Endothelial cell (in vitro differentiated cells): Measurements from ENCODE around the gene PLXNA3. TPM values are rescaled to one million over a fixed set of nuclear protein-coding genes. Genes with fewer than 3 reads are reported as not detected.
A peak's percentile ranks its signal among the peaks of the same experiment; 100 is the strongest.

Experiments used
- DNase-seq: peaks from one replicate; pipeline ENCODE4 v3.0.0; 2021; ENCODE audit warnings: low spot score
- H3K27ac Mint-ChIP-seq: one replicate; pipeline ENCODE4 v1.8.0; 2021; ENCODE audit warnings: mixed read lengths, inconsistent platforms; ENCODE audit not compliant: unreplicated experiment
- H3K27me3 Mint-ChIP-seq: one replicate; pipeline ENCODE4 v1.8.0; 2021; ENCODE audit warnings: mild to moderate bottlenecking, moderate library complexity, mixed read lengths, inconsistent platforms; ENCODE audit not compliant: unreplicated experiment
- H3K36me3 Mint-ChIP-seq: one replicate; pipeline ENCODE4 v1.8.0; 2021; ENCODE audit warnings: mild to moderate bottlenecking, low read depth, mixed read lengths, inconsistent platforms; ENCODE audit not compliant: unreplicated experiment
- H3K4me1 Mint-ChIP-seq: one replicate; pipeline ENCODE4 v1.8.0; 2021; ENCODE audit warnings: mild to moderate bottlenecking, mixed read lengths, inconsistent platforms; ENCODE audit not compliant: unreplicated experiment
- H3K4me3 Mint-ChIP-seq: one replicate; pipeline ENCODE4 v1.8.0; 2021; ENCODE audit warnings: mild to moderate bottlenecking, mixed read lengths, inconsistent platforms; ENCODE audit not compliant: unreplicated experiment
- H3K9me3 Mint-ChIP-seq: one replicate; pipeline ENCODE4 v1.8.0; 2021; ENCODE audit warnings: mixed read lengths, inconsistent platforms; ENCODE audit not compliant: unreplicated experiment
- total RNA-seq: library from RNA; stranded (reverse); fragmentation: NEBNext Ultra II Directional; extraction: Animal tissue kit (Norgen Biotek cat#: 25700); gene quantifications from one replicate; pipeline ENCODE4 v1.2.1, GENCODE V29; 2021; ENCODE audit not compliant: unreplicated experiment
- TF ChIP-seq, protein P1 (sequence below): fragments of 200-600 bp; sonication (generic); IDR thresholded peaks from one replicate; pipeline ENCODE4 v1.5.0; 2021; ENCODE audit warnings: antibody characterized with exemption; ENCODE audit not compliant: unreplicated experiment

Gene PLXNA3
- total RNA-seq, 1 donor from 2014 or later: 54.5 TPM

DNA sequence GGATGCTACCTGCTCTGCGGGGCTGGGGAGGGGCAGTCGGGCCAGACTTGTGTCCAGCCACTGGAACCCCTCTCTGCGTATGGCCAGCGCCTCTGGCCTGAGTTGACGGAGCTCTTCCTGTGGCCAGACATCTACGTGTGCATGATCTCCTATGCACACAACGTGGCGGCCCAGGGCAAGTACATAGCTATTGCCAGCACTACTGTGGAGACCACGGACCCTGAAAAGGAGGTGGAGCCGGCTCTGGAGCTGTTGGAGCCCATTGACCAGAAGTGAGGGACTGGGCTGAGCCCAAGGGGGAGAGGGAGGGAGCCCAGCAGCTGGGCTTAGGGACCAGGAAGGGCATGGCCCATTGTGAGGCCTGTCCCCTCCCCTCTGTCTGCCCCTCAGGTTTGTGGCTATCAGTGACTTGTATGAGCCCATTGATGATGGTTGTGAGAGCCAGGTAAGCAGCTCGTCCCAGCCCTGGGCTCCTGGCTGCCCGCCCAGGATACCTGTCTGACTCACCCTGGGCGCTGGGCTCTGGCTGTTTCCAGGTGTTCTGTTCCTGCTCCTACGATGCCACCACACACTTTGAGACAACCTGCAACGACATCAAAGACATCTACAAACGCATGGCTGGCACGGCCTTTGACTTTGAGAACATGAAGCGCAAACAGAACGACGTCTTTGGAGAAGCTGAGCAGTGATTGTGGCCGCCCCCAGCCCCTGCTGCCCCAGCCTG is 15.9 kb upstream of the PLXNA3 start:
- DNase-seq: no peak
- Mint-ChIP-seq H3K36me3 (peaks cover 3% of the 10 kb centered on the region), H3K4me1 (peaks cover 4% of the 10 kb centered on the region), H3K4me3 (no peak overlapping the region), H3K27me3 (peaks cover 1% of the 10 kb centered on the region), H3K9me3 (no peaks in the 10 kb centered on the region), H3K27ac (no peak overlapping the region)
- TF ChIP-seq, protein P1, sequence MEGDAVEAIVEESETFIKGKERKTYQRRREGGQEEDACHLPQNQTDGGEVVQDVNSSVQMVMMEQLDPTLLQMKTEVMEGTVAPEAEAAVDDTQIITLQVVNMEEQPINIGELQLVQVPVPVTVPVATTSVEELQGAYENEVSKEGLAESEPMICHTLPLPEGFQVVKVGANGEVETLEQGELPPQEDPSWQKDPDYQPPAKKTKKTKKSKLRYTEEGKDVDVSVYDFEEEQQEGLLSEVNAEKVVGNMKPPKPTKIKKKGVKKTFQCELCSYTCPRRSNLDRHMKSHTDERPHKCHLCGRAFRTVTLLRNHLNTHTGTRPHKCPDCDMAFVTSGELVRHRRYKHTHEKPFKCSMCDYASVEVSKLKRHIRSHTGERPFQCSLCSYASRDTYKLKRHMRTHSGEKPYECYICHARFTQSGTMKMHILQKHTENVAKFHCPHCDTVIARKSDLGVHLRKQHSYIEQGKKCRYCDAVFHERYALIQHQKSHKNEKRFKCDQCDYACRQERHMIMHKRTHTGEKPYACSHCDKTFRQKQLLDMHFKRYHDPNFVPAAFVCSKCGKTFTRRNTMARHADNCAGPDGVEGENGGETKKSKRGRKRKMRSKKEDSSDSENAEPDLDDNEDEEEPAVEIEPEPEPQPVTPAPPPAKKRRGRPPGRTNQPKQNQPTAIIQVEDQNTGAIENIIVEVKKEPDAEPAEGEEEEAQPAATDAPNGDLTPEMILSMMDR: no peak

DNA sequence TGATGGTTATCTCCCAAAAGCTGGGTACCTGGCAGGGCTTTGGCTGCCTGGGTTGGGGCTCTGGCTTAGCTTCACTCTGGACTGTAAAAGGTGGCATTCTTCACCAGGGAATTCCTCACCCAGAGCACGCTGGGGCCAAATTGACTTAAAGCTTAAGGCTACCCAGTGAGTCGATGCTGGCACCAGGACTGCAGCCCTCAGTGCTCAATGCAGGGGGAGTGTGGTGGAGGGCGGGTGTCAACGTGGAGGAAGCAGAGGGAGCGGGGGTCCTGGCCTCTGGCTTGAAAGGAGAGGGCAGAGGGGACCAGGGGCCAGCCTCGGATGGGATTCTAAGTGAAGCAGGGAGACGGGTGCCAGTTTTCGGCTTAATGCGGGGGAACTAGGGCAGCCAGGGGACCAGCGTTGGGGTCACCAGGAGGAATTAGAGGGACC is 14.6 kb upstream of the PLXNA3 start:
- TF ChIP-seq, protein P1: no peak
- Mint-ChIP-seq H3K27ac (peak overlapping the region; percentile 61), H3K36me3 (peaks cover 3% of the 10 kb centered on the region), H3K4me3 (peak overlapping the region; percentile 85), H3K4me1 (no peaks in the 10 kb centered on the region), H3K27me3 (peaks cover 1% of the 10 kb centered on the region), H3K9me3 (no peaks in the 10 kb centered on the region)
- no peak for DNase-seq

DNA sequence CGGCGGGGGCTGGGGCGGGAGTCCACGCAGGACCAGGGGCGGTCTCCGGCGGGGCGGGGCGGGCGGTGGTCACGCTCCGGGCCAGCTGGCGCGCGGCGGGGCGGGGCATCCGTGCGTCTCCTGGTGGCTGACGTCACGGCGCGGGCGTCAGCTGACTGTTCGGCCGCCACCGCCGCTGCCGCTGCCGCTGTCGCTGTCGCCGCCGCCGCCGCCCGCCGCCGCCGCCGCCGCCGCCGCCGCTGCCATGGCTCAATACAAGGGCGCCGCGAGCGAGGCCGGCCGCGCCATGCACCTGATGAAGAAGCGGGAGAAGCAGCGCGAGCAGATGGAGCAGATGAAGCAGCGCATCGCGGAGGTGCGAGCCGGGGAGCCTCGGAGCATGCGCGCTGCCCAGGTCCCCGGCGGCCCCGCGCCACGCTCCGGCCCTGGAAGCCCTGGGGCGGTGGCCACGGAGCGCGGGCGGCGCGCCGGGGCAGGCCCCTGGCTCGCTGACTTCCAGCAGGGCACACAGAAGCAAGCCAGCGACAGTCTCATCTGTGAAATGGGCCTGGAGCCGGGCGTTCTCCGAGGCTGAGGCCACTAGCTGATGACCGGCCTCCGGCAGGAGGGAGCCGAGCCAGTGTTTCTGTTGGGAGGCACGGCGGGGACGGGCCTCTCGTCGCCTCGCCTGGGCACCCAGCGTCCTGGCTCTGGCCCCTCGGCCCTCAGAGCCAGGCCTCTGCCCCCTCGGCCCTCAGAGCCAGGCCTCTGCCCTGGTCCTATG is 13.9 kb upstream of the PLXNA3 start, which contains the start of gene FAM50A:
Gene FAM50A (plus strand): TSS at position 150 of the 763 bp plus-strand sequence. CDS start 95 bp downstream, at position 245.
- Mint-ChIP-seq H3K9me3 (no peaks in the 10 kb centered on the region), H3K4me3 (peak within 1 kb of the TSS; percentile 85), H3K27me3 (peaks cover 3% of the 10 kb centered on the region), H3K36me3 (no peaks in the 10 kb centered on the region), H3K4me1 (no peaks in the 10 kb centered on the region), H3K27ac (peak within 1 kb of the TSS; percentile 61)
- DNase-seq: peak; percentile 60
- TF ChIP-seq, protein P1: no peak

DNA sequence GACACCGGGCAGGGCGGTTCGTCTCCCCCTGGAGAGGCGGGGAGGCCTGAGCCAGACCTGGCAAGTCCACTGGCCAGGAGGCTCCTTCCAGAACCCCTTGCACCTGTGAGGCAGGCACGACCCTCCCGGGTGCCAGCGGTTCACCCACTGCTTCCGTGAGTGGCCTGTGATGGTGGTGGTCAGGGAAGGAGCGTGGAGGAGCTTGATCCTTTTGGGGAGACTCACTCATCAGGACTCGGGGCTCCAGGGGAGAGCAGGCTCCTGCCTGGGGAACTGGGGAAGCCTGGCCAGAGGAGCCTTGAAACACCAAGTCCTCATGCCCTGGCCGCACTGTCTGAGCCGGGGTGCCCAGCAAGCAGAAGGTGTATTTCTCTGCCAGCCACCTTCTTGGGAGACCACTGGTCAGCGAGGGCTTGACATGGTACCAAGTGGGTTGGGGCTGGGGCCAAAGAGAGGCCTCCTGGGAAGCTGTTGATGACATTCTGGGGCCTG is 13.3 kb upstream of the PLXNA3 start:
- no peaks in the 10 kb centered on the region for H3K4me1 Mint-ChIP-seq
- TF ChIP-seq, protein P1: no peak
- no peak overlapping the region for H3K4me3 Mint-ChIP-seq
- no peak overlapping the region for H3K27ac Mint-ChIP-seq
- no peaks in the 10 kb centered on the region for H3K9me3 Mint-ChIP-seq
- peaks cover 3% of the 10 kb centered on the region for H3K27me3 Mint-ChIP-seq
- H3K36me3 Mint-ChIP-seq: no peaks in the 10 kb centered on the region
- no peak for DNase-seq
